B cell (primary cell): ENCODE results near the gene RPH3AL. TPM values are rescaled to one million over a fixed set of nuclear protein-coding genes. Genes with fewer than 3 reads are reported as not detected.
"Not testable (repeated sequence)": the region's sequence is repeated elsewhere in the genome, so short reads cannot be mapped to it uniquely, and the experiment has no call there.

Source experiments
- ATAC-seq: fragments of 200-7000 bp; cut with Tn5 transposase; one replicate; pipeline ENCODE4 v1.10.0; 2021; ENCODE audit warnings: low read depth, mild to moderate bottlenecking, moderate number of reproducible peaks, moderate library complexity
- CTCF ChIA-PET: fragments of 350-600 bp; sonication (Branson Sonifier 250); formaldehyde crosslinking; loops from one replicate; lab custom pipeline; 2021; ENCODE audit warnings: antibody characterized with exemption, inconsistent platforms; lab: Charles Lee
- POLR2A ChIA-PET: fragments of 350-600 bp; sonication (Branson Sonifier 250); formaldehyde crosslinking; loops from one replicate; lab custom pipeline; 2021; ENCODE audit warnings: antibody characterized with exemption; lab: Charles Lee
- DNase-seq: peaks from one replicate; pipeline ENCODE4 v3.0.0; 2013
- H2AFZ ChIP-seq: 2 replicates; pipeline ENCODE4 v1.6.1; 2012; ENCODE audit warnings: mild to moderate bottlenecking, low read depth, low read length; ENCODE audit not compliant: insufficient read depth, poor library complexity, severe bottlenecking
- H3K27ac ChIP-seq, 2 donors: 1 replicate in 1 of 2; 2 replicates in 1 of 2; pipeline ENCODE4 v1.5.1; 2012 to 2013; ENCODE audit warnings: low read length in 2 of 2, mild to moderate bottlenecking in 2 of 2, moderate library complexity in 1 of 2
- H3K27me3 ChIP-seq, 4 experiments: fragments of 200-600 bp in 1 of 4; sonication (generic) in 1 of 4; replicated peaks in 1 of 4; 1 replicate in 2 of 4; 2 replicates in 2 of 4; pipeline versions ENCODE4 v1.6.1 to v1.7.0; 2013 to 2016; ENCODE audit warnings: low read length in 3 of 4, mild to moderate bottlenecking in 2 of 4, mixed read lengths in 1 of 4, moderate library complexity in 1 of 4; ENCODE audit not compliant: insufficient read depth in 4 of 4, control insufficient read depth in 3 of 4; ENCODE audit errors: control extremely low read depth in 1 of 4
- H3K36me3 ChIP-seq, 2 experiments: replicated peaks in 1 of 2; 1 replicate in 1 of 2; 2 replicates in 1 of 2; pipeline versions ENCODE4 v1.6.1 to v1.7.1; 2013; ENCODE audit warnings: low read length in 1 of 2; ENCODE audit not compliant: insufficient read depth in 2 of 2, control insufficient read depth in 1 of 2; ENCODE audit errors: control extremely low read depth in 1 of 2, extremely low read depth in 1 of 2
- H3K4me1 ChIP-seq, 2 donors: fragments of 200-600 bp in 1 of 2; sonication (generic) in 1 of 2; 1 replicate in 1 of 2; 2 replicates in 1 of 2; pipeline versions ENCODE4 v1.5.1 to v1.6.1; 2013 to 2017; ENCODE audit warnings: low read length in 2 of 2; ENCODE audit not compliant: control insufficient read depth in 2 of 2, insufficient read depth in 2 of 2
- H3K4me2 ChIP-seq: replicated peaks from 2 replicates; pipeline ENCODE3; 2012; ENCODE audit warnings: mild to moderate bottlenecking, low read depth, low read length; ENCODE audit not compliant: poor library complexity, severe bottlenecking
- H3K4me3 ChIP-seq, 5 experiments: fragments of 200-600 bp in 1 of 5; sonication (generic) in 1 of 5; 1 replicate in 3 of 5; 2 replicates in 2 of 5; pipeline versions ENCODE4 v1.5.1 to v1.7.0; 2011 to 2016; ENCODE audit warnings: low read length in 4 of 5, mild to moderate bottlenecking in 4 of 5, low read depth in 2 of 5, control low read depth in 1 of 5, moderate library complexity in 1 of 5; ENCODE audit not compliant: insufficient read depth in 1 of 5; ENCODE audit errors: control extremely low read depth in 1 of 5, extremely low read depth in 1 of 5
- H3K79me2 ChIP-seq: fragments of 200-600 bp; sonication (generic); one replicate; pipeline ENCODE4 v1.6.0; 2016; ENCODE audit warnings: low read length; ENCODE audit not compliant: control insufficient read depth, insufficient read depth
- H3K9ac ChIP-seq: fragments of 200-600 bp; sonication (generic); 2 replicates; pipeline ENCODE4 v1.6.1; 2017; ENCODE audit warnings: mild to moderate bottlenecking, low read length, moderate library complexity
- H3K9me3 ChIP-seq, 3 donors: one replicate each; pipeline versions ENCODE4 v1.6.1 to v1.7.1; 2013; ENCODE audit warnings: low read length in 2 of 3; ENCODE audit not compliant: control insufficient read depth in 2 of 3, insufficient read depth in 1 of 3; ENCODE audit errors: control extremely low read depth in 1 of 3
- H4K20me1 ChIP-seq: 2 replicates; pipeline ENCODE4 v1.6.0; 2012; ENCODE audit warnings: mild to moderate bottlenecking, low read length; ENCODE audit not compliant: insufficient read depth, control insufficient read depth, poor library complexity, severe bottlenecking
- H3K27ac Mint-ChIP-seq: one replicate; pipeline ENCODE4 v1.8.0; 2021; ENCODE audit warnings: mixed read lengths
- H3K27me3 Mint-ChIP-seq: one replicate; pipeline ENCODE4 v1.8.0; 2021; ENCODE audit warnings: mixed read lengths
- H3K4me1 Mint-ChIP-seq: one replicate; pipeline ENCODE4 v1.8.0; 2021; ENCODE audit warnings: mixed read lengths
- H3K4me3 Mint-ChIP-seq: one replicate; pipeline ENCODE4 v1.8.0; 2021; ENCODE audit warnings: mixed read lengths
- H3K9me3 Mint-ChIP-seq: one replicate; pipeline ENCODE4 v1.8.0; 2022; ENCODE audit warnings: mixed read lengths; ENCODE audit not compliant: insufficient read depth
- CTCF ChIP-seq: fragments of 200-600 bp; IDR thresholded peaks from one replicate; pipeline ENCODE4 v1.8.0; 2022; ENCODE audit warnings: antibody characterized with exemption, mild to moderate bottlenecking
- EZH2 ChIP-seq: IDR thresholded peaks from 2 replicates; pipeline ENCODE4 v1.6.1; 2012; ENCODE audit warnings: borderline replicate concordance, low read depth, mild to moderate bottlenecking, moderate library complexity, low read length; ENCODE audit not compliant: insufficient read depth, poor library complexity, severe bottlenecking
- WGBS: methylation state at CpG from one replicate; pipeline ENCODE4 v1.1.5; 2013; ENCODE audit warnings: missing lambda C conversion rate; ENCODE audit not compliant: insufficient coverage; 5-methylcytosine and 5-hydroxymethylcytosine counted together
- intact Hi-C: fragments of 100-400 bp; cut with micrococcal nuclease; formaldehyde crosslinking; loops from one replicate; pipeline ENCODE4 v1.10.0; 2022
- polyA plus RNA-seq: library from polyadenylated mRNA; depleted of rRNA; stranded (reverse); fragments of >200 nt; gene quantifications from 2 replicates; pipeline ENCODE4 v1.2.3, GENCODE V29; 2012
- total RNA-seq, 2 donors: library from RNA; stranded (reverse); fragments of 120-200 nt in 1 of 2; gene quantifications; 1 replicate in 1 of 2; 2 replicates in 1 of 2; pipeline versions ENCODE4 v1.2.3 to v1.2.4, GENCODE V29; 2013 to 2022

The RPH3AL gene
- total and polyA plus RNA-seq, 2 donors (not counting 1 experiment from before 2014, with no cell fraction given), result 10.8 to 13.3 TPM

- DNase-seq (no peak), ATAC-seq (no peak)
- Histone ChIP-seq H4K20me1 (no peaks in the 10 kb centered on the region), H3K9ac (no peak overlapping the region), H3K9me3 (no peaks in the 10 kb centered on the region), H3K36me3 (no peaks in the 10 kb centered on the region), H2AFZ (no peak overlapping the region), H3K79me2 (no peaks in the 10 kb centered on the region), H3K4me2 (no peak overlapping the region), H3K27me3 (no peaks in the 10 kb centered on the region), H3K4me1 (no peaks in the 10 kb centered on the region), H3K27ac (no peak overlapping the region), H3K4me3 (no peak overlapping the region)
- CTCF ChIA-PET, result no interaction called here
- no peaks in the 10 kb centered on the region for H3K9me3 Mint-ChIP-seq
- TF ChIP-seq EZH2, result no peak
- no peak for TF ChIP-seq CTCF
- H3K4me3 Mint-ChIP-seq, result no peak overlapping the region
- intact Hi-C loops, result no loop called here
- no peaks in the 10 kb centered on the region for H3K4me1 Mint-ChIP-seq
- H3K27ac Mint-ChIP-seq, result no peak overlapping the region
- 84% methylated on average over 21 of the region's 24 CpGs for WGBS
- POLR2A ChIA-PET, result no interaction called here
- no peaks in the 10 kb centered on the region for H3K27me3 Mint-ChIP-seq
Observed at GRCh38 chr17:226108-227077, 126.2 kb downstream of the RPH3AL start.

- H3K36me3 ChIP-seq, result no peaks in the 10 kb centered on the region
- Mint-ChIP-seq H3K27ac (no peak overlapping the region), H3K27me3 (no peaks in the 10 kb centered on the region), H3K4me3 (no peak overlapping the region), H3K9me3 (no peaks in the 10 kb centered on the region), H3K4me1 (no peaks in the 10 kb centered on the region)
- H3K9ac ChIP-seq, result no peak overlapping the region
- H3K79me2 ChIP-seq, result no peaks in the 10 kb centered on the region
- no peak overlapping the region for H3K4me2 ChIP-seq
- no peak overlapping the region for H2AFZ ChIP-seq
- no peaks in the 10 kb centered on the region for H4K20me1 ChIP-seq
- 100% methylated on average over 2 of the region's 9 CpGs for WGBS
- POLR2A ChIA-PET, result no interaction called here
- TF ChIP-seq CTCF (no peak), EZH2 (no peak)
- no peak overlapping the region for H3K27ac ChIP-seq
- no peak for ATAC-seq
- no peaks in the 10 kb centered on the region for H3K4me1 ChIP-seq
- intact Hi-C loops, result no loop called here
- no peak for DNase-seq
- CTCF ChIA-PET, result no interaction called here
- H3K27me3 ChIP-seq, result no peaks in the 10 kb centered on the region
- H3K9me3 ChIP-seq, result no peaks in the 10 kb centered on the region
- no peak overlapping the region for H3K4me3 ChIP-seq
Observed at GRCh38 chr17:225551-225950, 127.1 kb downstream of the RPH3AL start.

GRCh38 chr17:224576-224975 lies 128.0 kb downstream of the RPH3AL start:
- H3K9ac ChIP-seq, POLR2A ChIA-PET, ATAC-seq, H2AFZ ChIP-seq, intact Hi-C loops, H3K4me3 Mint-ChIP-seq, H3K27me3 ChIP-seq, H3K27ac ChIP-seq, CTCF ChIA-PET, DNase-seq, H3K27me3 Mint-ChIP-seq, H3K79me2 ChIP-seq, H4K20me1 ChIP-seq, H3K4me3 ChIP-seq, H3K27ac Mint-ChIP-seq, H3K9me3 Mint-ChIP-seq, H3K4me1 Mint-ChIP-seq, H3K4me1 ChIP-seq, H3K4me2 ChIP-seq, H3K9me3 ChIP-seq, H3K36me3 ChIP-seq: not testable (repeated sequence)
- no CpG with 5 or more reads among the region's 2 CpGs for WGBS
